Fibroblast of mammary gland (primary cell): ENCODE data around the gene SLC1A3.
A peak's percentile ranks its signal among the peaks of the same experiment; 100 is the strongest.
"Not testable (repeated sequence)": the region's sequence is repeated elsewhere in the genome, so short reads cannot be mapped to it uniquely, and the experiment has no call there.

Source experiments
- DNase-seq: peaks from one replicate; pipeline ENCODE4 v3.0.0-alpha.2; 2010; ENCODE audit warnings: low read depth
- H3K4me3 ChIP-seq: 2 replicates; pipeline ENCODE4 v1.5.1; 2011; ENCODE audit warnings: low read depth, mild to moderate bottlenecking, low read length, moderate library complexity; ENCODE audit not compliant: control insufficient read depth
- CTCF ChIP-seq: conservative IDR thresholded peaks from 2 replicates; pipeline ENCODE4 v1.5.1; 2011; ENCODE audit warnings: low read depth, low read length, inconsistent platforms; ENCODE audit not compliant: control insufficient read depth, insufficient read depth

SLC1A3 gene

GRCh38 chr5:36573438-36573837, 33.0 kb upstream of the SLC1A3 start:
- peak; percentile 77 for DNase-seq
- TF ChIP-seq CTCF = no peak
- H3K4me3 ChIP-seq = no peak overlapping the region

- H3K4me3 ChIP-seq = no peak overlapping the region
- DNase-seq = peak; percentile 43
- TF ChIP-seq CTCF = no peak
Measured at GRCh38 chr5:36575361-36575781, 31.0 kb upstream of the SLC1A3 start.

- no peak for DNase-seq
- TF ChIP-seq CTCF = no peak
- H3K4me3 ChIP-seq = no peak overlapping the region
Measured at GRCh38 chr5:36576721-36577120, 29.7 kb upstream of the SLC1A3 start.

GRCh38 chr5:36579858-36580257, 26.5 kb upstream of the SLC1A3 start:
- not testable (repeated sequence) for H3K4me3 ChIP-seq, DNase-seq

GRCh38 chr5:36581070-36581469, 25.3 kb upstream of the SLC1A3 start:
- no peak overlapping the region for H3K4me3 ChIP-seq
- DNase-seq = no peak
- TF ChIP-seq CTCF = no peak

- no peak for TF ChIP-seq CTCF
- no peak overlapping the region for H3K4me3 ChIP-seq
- no peak for DNase-seq
Measured at GRCh38 chr5:36584009-36584875, 22.2 kb upstream of the SLC1A3 start.

GRCh38 chr5:36585701-36586100, 20.7 kb upstream of the SLC1A3 start:
- no peak for TF ChIP-seq CTCF
- H3K4me3 ChIP-seq = no peak overlapping the region
- no peak for DNase-seq
